Osteocyte (in vitro differentiated cells): ENCODE measurements around the gene OR3A1. TPM values are rescaled to one million over a fixed set of nuclear protein-coding genes. Genes with fewer than 3 reads are reported as not detected.
"Not testable (repeated sequence)": the region's sequence is repeated elsewhere in the genome, so short reads cannot be mapped to it uniquely, and the experiment has no call there.

Experiments
- DNase-seq: peaks from one replicate; pipeline ENCODE4 v3.0.0; 2021; ENCODE audit warnings: mixed read lengths; ENCODE audit not compliant: unreplicated experiment; ENCODE audit errors: extremely low spot score
- H3K27ac Mint-ChIP-seq: one replicate; pipeline ENCODE4 v1.8.0; 2021; ENCODE audit warnings: mild to moderate bottlenecking, mixed read lengths; ENCODE audit not compliant: unreplicated experiment
- H3K27me3 Mint-ChIP-seq: one replicate; pipeline ENCODE4 v1.8.0; 2021; ENCODE audit warnings: mixed read lengths; ENCODE audit not compliant: unreplicated experiment
- H3K36me3 Mint-ChIP-seq: one replicate; pipeline ENCODE4 v1.8.0; 2021; ENCODE audit warnings: mixed read lengths; ENCODE audit not compliant: unreplicated experiment
- H3K4me1 Mint-ChIP-seq: one replicate; pipeline ENCODE4 v1.8.0; 2021; ENCODE audit warnings: mixed read lengths; ENCODE audit not compliant: unreplicated experiment
- H3K4me3 Mint-ChIP-seq: one replicate; pipeline ENCODE4 v1.8.0; 2021; ENCODE audit warnings: mild to moderate bottlenecking, moderate library complexity, mixed read lengths; ENCODE audit not compliant: unreplicated experiment
- H3K9me3 Mint-ChIP-seq: one replicate; pipeline ENCODE4 v1.8.0; 2021; ENCODE audit warnings: mixed read lengths; ENCODE audit not compliant: unreplicated experiment
- long read RNA-seq: library from polyadenylated mRNA; unstranded; transcript quantifications from one replicate; pipeline ENCODE4 v2.0.0, GENCODE V29; 2021
- total RNA-seq: library from RNA; stranded (reverse); gene quantifications from 2 replicates; pipeline ENCODE4 v1.2.1, GENCODE V29; 2021
- TF ChIP-seq, protein P1 (sequence below): fragments of 200-600 bp; sonication (generic); IDR thresholded peaks from 2 replicates; pipeline ENCODE4 v1.5.0; 2021; ENCODE audit warnings: antibody characterized with exemption, mild to moderate bottlenecking, moderate library complexity

OR3A1 gene, protein sequence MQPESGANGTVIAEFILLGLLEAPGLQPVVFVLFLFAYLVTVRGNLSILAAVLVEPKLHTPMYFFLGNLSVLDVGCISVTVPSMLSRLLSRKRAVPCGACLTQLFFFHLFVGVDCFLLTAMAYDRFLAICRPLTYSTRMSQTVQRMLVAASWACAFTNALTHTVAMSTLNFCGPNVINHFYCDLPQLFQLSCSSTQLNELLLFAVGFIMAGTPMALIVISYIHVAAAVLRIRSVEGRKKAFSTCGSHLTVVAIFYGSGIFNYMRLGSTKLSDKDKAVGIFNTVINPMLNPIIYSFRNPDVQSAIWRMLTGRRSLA
- not detected in 2 replicates for total RNA-seq
- long read RNA-seq, result 0 reads

- Mint-ChIP-seq H3K27me3 (peaks cover 13% of the 10 kb centered on the region), H3K4me3 (no peak within 1 kb of the TSS), H3K4me1 (no peaks in the 10 kb centered on the region), H3K36me3 (no peaks in the 10 kb centered on the region), H3K9me3 (no peaks in the 10 kb centered on the region), H3K27ac (no peak within 1 kb of the TSS)
- no peak for DNase-seq
- TF ChIP-seq, protein P1, sequence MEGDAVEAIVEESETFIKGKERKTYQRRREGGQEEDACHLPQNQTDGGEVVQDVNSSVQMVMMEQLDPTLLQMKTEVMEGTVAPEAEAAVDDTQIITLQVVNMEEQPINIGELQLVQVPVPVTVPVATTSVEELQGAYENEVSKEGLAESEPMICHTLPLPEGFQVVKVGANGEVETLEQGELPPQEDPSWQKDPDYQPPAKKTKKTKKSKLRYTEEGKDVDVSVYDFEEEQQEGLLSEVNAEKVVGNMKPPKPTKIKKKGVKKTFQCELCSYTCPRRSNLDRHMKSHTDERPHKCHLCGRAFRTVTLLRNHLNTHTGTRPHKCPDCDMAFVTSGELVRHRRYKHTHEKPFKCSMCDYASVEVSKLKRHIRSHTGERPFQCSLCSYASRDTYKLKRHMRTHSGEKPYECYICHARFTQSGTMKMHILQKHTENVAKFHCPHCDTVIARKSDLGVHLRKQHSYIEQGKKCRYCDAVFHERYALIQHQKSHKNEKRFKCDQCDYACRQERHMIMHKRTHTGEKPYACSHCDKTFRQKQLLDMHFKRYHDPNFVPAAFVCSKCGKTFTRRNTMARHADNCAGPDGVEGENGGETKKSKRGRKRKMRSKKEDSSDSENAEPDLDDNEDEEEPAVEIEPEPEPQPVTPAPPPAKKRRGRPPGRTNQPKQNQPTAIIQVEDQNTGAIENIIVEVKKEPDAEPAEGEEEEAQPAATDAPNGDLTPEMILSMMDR, result no peak
Measured at GRCh38 chr17:3298260-3298659, at the start of gene OR3A1. Gene OR3A1, minus strand, starts transcription at chr17:3298360. Its CDS starts 5,778 bp downstream, at chr17:3292582.

DNA sequence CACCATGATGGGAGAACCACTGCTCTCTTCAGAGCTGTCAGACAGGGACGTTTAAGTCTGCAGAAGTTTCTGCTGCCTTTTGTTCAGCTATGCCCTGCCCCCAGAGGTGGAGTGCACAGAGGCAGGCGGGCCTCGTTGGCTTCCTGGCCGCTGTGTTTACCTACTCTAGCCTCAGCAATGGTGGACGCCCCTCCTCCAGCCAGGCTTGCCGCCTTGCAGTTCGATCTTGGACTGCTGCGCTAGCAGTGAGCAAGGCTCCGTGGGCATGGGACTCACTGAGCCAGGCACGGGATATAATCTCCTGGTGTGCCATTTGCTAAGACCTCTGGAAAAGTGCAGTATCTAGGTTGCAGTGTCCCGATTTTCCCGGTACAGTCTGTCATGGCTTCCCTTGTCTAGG lies 44.6 kb upstream of the OR3A1 start:
- H3K9me3 Mint-ChIP-seq, result peaks cover 15% of the 10 kb centered on the region
- not testable (repeated sequence) for H3K36me3 Mint-ChIP-seq, H3K4me1 Mint-ChIP-seq, DNase-seq, H3K27me3 Mint-ChIP-seq, H3K27ac Mint-ChIP-seq, H3K4me3 Mint-ChIP-seq

- no peak overlapping the region for H3K4me3 Mint-ChIP-seq
- no peak overlapping the region for H3K27ac Mint-ChIP-seq
- no peaks in the 10 kb centered on the region for H3K27me3 Mint-ChIP-seq
- DNase-seq, result no peak
- peaks cover 14% of the 10 kb centered on the region for H3K9me3 Mint-ChIP-seq
- TF ChIP-seq, protein P1, result no peak
- H3K4me1 Mint-ChIP-seq, result no peaks in the 10 kb centered on the region
- H3K36me3 Mint-ChIP-seq, result no peaks in the 10 kb centered on the region
Measured at GRCh38 chr17:3335876-3336275, 37.7 kb upstream of the OR3A1 start.

GRCh38 chr17:3318336-3318735 lies 20.2 kb upstream of the OR3A1 start:
- Mint-ChIP-seq H3K4me3 (no peak overlapping the region), H3K36me3 (no peaks in the 10 kb centered on the region), H3K9me3 (no peaks in the 10 kb centered on the region), H3K27me3 (no peaks in the 10 kb centered on the region), H3K27ac (no peak overlapping the region), H3K4me1 (no peaks in the 10 kb centered on the region)
- no peak for DNase-seq
- TF ChIP-seq, protein P1, result no peak

DNA sequence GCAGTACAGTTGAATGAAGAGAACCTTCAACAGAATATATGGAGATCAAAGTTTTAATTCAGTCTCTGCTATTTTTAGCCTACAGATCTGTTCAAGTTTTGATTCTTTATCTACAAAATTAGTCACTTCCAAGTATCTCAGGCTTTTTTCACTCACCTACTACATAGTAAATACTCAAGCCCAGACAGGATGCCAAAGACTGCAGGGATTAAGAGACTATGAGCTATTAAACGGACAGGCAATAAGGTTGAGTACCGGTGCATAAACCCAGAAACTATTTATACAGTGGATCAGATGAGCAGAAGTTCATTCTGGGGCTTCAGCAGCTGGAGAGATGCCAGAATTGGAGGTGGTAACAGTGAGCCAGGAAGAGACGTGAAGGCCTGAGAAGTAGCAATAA lies 18.7 kb upstream of the OR3A1 start:
- Mint-ChIP-seq H3K27me3 (no peaks in the 10 kb centered on the region), H3K27ac (no peak overlapping the region), H3K4me1 (no peaks in the 10 kb centered on the region), H3K9me3 (no peaks in the 10 kb centered on the region), H3K36me3 (no peaks in the 10 kb centered on the region), H3K4me3 (no peak overlapping the region)
- DNase-seq, result no peak
- TF ChIP-seq, protein P1, result no peak
